ENCODE data around the gene SLC2A11. TPM values are rescaled to one million over a fixed set of nuclear protein-coding genes. Genes with fewer than 3 reads are reported as not detected.

The SLC2A11 gene
- total RNA-seq, 1 donor from 2014 or later, result 22.4 TPM

DNA sequence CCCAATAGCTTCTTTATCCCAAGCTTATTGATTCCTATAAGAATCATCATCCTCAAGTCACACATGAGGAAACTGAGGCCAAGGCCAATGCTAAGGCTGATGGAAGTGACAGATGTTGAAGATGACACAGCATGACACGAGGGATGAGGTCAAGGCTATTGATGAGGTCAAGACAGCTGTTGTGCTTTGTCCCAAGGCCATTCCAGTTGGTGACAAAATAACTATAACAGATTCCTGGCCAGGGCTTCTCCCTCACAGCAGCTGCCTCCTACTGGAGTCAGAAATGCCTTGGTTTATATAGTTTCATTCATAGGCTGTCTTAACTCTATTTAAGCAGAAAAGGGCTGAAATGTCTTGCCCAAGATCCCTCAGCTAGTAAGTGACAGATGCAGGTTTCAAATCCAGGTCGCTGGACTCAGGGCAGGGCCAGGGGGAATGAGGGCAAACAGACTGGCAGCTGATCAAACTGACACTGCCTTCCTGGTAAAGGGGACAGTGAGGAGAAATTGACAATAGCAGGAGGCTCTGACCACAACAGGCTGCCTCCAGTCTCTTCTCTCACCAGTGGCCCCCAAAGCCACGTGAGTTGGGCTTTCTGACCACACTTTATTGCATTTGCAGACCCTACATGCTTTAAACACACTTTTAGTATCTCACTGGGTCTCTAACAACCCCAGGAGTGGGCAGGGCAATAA, 53.0 kb downstream of the SLC2A11 start:
- no peak for DNase-seq (ENCODE audit: low read depth)
- H3K36me3 ChIP-seq (ENCODE audit: control insufficient read depth, insufficient read depth, low read length), result no peaks in the 10 kb centered on the region
- H3K4me3 ChIP-seq (ENCODE audit: low read depth, low read length), result no peak overlapping the region
- no peak for TF ChIP-seq CTCF (IDR thresholded peaks at IDR 0.05; ENCODE audit: insufficient read depth, low read length, poor library complexity, severe bottlenecking)
- H3K27me3 ChIP-seq (ENCODE audit: control insufficient read depth, insufficient read depth, low read length), result no peaks in the 10 kb centered on the region

DNA sequence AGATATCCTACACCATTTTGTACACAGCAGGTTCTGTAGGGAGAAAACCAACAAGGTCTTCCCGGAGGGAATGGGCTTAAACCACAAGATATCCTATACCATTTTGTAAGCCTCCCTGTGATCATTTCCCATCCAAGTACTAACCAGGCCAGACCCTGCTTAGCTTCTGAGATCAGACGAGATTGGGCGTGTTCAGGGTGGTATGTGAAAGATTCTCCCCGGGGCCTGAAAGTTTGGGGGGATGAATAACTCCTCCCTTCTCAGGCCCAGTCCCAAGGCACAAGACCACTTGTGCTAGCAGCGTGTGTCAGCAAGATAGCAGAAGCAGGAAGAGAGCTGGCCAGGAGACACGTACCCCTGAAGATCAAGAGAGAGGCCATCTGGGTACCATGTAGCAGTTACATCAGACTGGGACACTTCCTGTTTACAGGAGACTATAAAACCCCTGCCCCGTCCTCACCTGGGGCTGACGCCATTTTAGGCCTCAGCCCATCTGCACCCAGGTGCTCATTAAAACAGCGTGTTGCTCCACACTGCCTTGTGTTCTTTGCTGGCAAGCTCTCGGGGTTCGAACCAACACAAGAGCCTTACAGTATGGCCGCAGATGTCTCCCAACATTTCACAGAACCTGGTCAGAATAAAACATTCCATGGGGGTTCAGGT, 53.8 kb downstream of the SLC2A11 start:
- Histone ChIP-seq H3K36me3 (ENCODE audit: control insufficient read depth, insufficient read depth, low read length) (no peaks in the 10 kb centered on the region), H3K27me3 (ENCODE audit: control insufficient read depth, insufficient read depth, low read length) (no peaks in the 10 kb centered on the region), H3K4me3 (ENCODE audit: low read depth, low read length) (no peak overlapping the region)
- DNase-seq (ENCODE audit: low read depth), result no peak
- TF ChIP-seq CTCF (IDR thresholded peaks at IDR 0.05; ENCODE audit: insufficient read depth, low read length, poor library complexity, severe bottlenecking), result no peak

- Histone ChIP-seq H3K4me3 (ENCODE audit: low read depth, low read length) (no peak overlapping the region), H3K36me3 (ENCODE audit: control insufficient read depth, insufficient read depth, low read length) (no peaks in the 10 kb centered on the region)
- DNase-seq (ENCODE audit: low read depth), result no peak
These were observed 54.7 kb downstream of the SLC2A11 start for GRCh38 chr22:23912293-23912903.

DNA sequence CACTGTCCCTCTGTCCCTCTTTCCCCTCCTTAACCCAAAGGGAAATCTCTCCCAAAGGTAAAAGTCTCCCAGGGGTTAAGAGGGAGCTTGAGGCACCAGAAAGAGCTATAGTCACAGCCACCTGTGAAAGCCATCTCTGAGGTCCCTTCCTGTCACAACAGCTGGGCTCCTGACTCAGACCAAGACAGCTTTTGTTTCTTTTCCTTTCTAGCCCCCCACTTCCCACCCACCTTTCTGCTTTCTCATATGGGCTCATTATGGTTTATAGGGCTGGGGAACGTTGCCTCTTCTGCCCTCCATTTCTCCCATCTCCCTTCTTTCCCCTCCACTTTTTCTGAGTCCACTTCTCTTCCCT, 55.6 kb downstream of the SLC2A11 start:
- H3K36me3 ChIP-seq (ENCODE audit: control insufficient read depth, insufficient read depth, low read length), result no peaks in the 10 kb centered on the region
- H3K4me3 ChIP-seq (ENCODE audit: low read depth, low read length), result peak overlapping the region; percentile 56
- no peak for DNase-seq (ENCODE audit: low read depth)
- no peak for TF ChIP-seq CTCF (IDR thresholded peaks at IDR 0.05; ENCODE audit: insufficient read depth, low read length, poor library complexity, severe bottlenecking)
- H3K27me3 ChIP-seq (ENCODE audit: control insufficient read depth, insufficient read depth, low read length), result no peaks in the 10 kb centered on the region

More at GRCh38 chr22:23912293-23912903, 54.7 kb downstream of the SLC2A11 start:
- TF ChIP-seq CTCF (IDR thresholded peaks at IDR 0.05; ENCODE audit: insufficient read depth, low read length, poor library complexity, severe bottlenecking), result no peak
- H3K27me3 ChIP-seq (ENCODE audit: control insufficient read depth, insufficient read depth, low read length), result no peaks in the 10 kb centered on the region

- Histone ChIP-seq H3K27me3 (ENCODE audit: control insufficient read depth, insufficient read depth, low read length) (no peaks in the 10 kb centered on the region), H3K36me3 (ENCODE audit: control insufficient read depth, insufficient read depth, low read length) (no peaks in the 10 kb centered on the region), H3K4me3 (ENCODE audit: low read depth, low read length) (peak overlapping the region; percentile 56)
- TF ChIP-seq CTCF (IDR thresholded peaks at IDR 0.05; ENCODE audit: insufficient read depth, low read length, poor library complexity, severe bottlenecking), result no peak
- peak; percentile 97 for DNase-seq (ENCODE audit: low read depth)
These were observed 56.1 kb downstream of the SLC2A11 start for GRCh38 chr22:23913661-23914353.

All from kidney epithelial cell (primary cell).